Activated naive CD4-positive, alpha-beta T cell treated with anti-CD3 and anti-CD28 coated beads, Interleukin-2, amount 10 ng/mL, durations not matched to agents 7 days and 5 days (primary cell): ENCODE results near the gene SLC35F3.

ENCODE experiments used
- CTCF ChIA-PET: fragments of 350-600 bp; sonication (Branson Sonifier 250); formaldehyde crosslinking; loops from one replicate; lab custom pipeline; 2021; ENCODE audit warnings: antibody characterized with exemption; lab: Charles Lee
- DNase-seq: peaks from one replicate; pipeline ENCODE4 v3.0.0-alpha.2; 2020
- H3K27ac Mint-ChIP-seq: one replicate; pipeline ENCODE4 v1.8.0; 2021; ENCODE audit warnings: mild to moderate bottlenecking, moderate library complexity, mixed read lengths
- H3K27me3 Mint-ChIP-seq: one replicate; pipeline ENCODE4 v1.8.0; 2021; ENCODE audit warnings: mild to moderate bottlenecking, mixed read lengths
- H3K36me3 Mint-ChIP-seq: one replicate; pipeline ENCODE4 v1.8.0; 2021; ENCODE audit warnings: mixed read lengths
- H3K4me1 Mint-ChIP-seq: one replicate; pipeline ENCODE4 v1.8.0; 2021; ENCODE audit warnings: mixed read lengths
- H3K4me3 Mint-ChIP-seq: one replicate; pipeline ENCODE4 v1.8.0; 2021; ENCODE audit warnings: mild to moderate bottlenecking, moderate library complexity, mixed read lengths
- H3K9me3 Mint-ChIP-seq: one replicate; pipeline ENCODE4 v1.8.0; 2021; ENCODE audit warnings: mixed read lengths

Gene SLC35F3

DNA sequence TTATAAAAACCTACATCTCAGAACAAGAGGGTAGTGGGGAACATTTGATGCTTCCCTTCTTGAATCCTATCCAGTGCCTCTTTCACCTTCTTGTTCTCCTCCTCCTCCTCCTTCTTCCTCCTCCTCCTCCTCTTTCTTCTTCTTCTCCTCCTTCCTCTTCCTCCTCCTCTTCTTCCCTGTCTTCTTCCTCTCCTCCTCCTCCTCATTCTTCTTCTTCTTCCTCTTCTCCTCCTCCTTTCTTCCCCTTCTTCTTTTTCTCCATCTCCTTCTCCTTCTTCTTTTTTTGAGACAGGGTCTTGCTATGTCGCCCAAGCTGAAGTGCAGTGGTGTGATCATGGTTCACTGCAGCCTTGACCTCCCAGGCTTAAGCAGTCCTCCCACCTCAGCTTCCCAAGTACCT lies 31.9 kb downstream of the SLC35F3 start:
- H3K27ac Mint-ChIP-seq, result no peak overlapping the region
- no peak for DNase-seq
- no peaks in the 10 kb centered on the region for H3K9me3 Mint-ChIP-seq
- H3K36me3 Mint-ChIP-seq, result no peaks in the 10 kb centered on the region
- CTCF ChIA-PET, result no interaction called here
- peaks cover 4% of the 10 kb centered on the region for H3K27me3 Mint-ChIP-seq
- no peak overlapping the region for H3K4me3 Mint-ChIP-seq
- H3K4me1 Mint-ChIP-seq, result no peaks in the 10 kb centered on the region

DNA sequence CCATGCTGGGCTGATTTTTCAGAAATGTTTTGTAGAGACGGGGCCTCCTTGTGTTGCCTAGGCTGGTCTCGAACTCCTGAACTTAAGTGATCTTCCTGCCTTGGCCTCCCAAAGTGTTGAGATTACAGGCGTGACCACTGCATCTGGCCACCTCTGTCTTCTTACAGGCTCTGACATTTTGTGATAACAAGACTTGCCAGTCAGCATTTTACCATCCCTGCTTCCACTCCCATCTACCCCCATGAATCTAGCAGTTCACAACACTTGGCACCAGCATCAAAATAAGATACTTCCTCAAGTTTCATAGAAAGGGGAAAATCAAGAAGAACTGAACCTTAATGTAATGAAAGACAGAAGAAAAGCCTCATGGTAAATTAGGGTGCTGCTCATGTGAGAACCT lies 32.4 kb downstream of the SLC35F3 start:
- H3K36me3 Mint-ChIP-seq, result no peaks in the 10 kb centered on the region
- no peaks in the 10 kb centered on the region for H3K9me3 Mint-ChIP-seq
- H3K27ac Mint-ChIP-seq, result no peak overlapping the region
- no peaks in the 10 kb centered on the region for H3K4me1 Mint-ChIP-seq
- H3K4me3 Mint-ChIP-seq, result no peak overlapping the region
- H3K27me3 Mint-ChIP-seq, result peaks cover 4% of the 10 kb centered on the region
- DNase-seq, result no peak
- CTCF ChIA-PET, result no interaction called here

DNA sequence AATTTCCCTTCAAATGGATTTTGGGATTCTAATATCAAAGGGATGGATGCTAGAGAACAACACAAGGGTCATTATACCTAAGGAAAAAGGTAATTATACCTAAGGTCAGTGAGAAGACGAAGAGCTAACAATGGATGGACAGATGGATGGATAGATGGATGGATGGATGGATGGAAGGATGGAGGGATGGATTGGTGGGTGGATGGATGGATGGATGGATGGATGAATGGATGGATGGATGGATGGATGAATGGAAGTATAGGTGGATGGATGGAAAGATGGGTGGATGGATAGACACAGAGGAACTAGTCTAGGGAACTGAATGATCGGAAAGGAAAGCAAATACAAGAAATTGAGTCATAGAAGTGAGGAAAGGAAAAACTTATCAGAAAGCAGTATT lies 34.0 kb downstream of the SLC35F3 start:
- no peaks in the 10 kb centered on the region for H3K9me3 Mint-ChIP-seq

GRCh38 chr1:233939451-233939850 lies 35.0 kb downstream of the SLC35F3 start:
- Mint-ChIP-seq H3K27ac (no peak overlapping the region), H3K27me3 (peaks cover 4% of the 10 kb centered on the region), H3K4me1 (no peaks in the 10 kb centered on the region), H3K36me3 (no peaks in the 10 kb centered on the region), H3K4me3 (no peak overlapping the region), H3K9me3 (no peaks in the 10 kb centered on the region)
- CTCF ChIA-PET, result no interaction called here
- DNase-seq, result no peak

More for the DNA sequence above, 34.0 kb downstream of the SLC35F3 start:
- no peak for DNase-seq
- CTCF ChIA-PET, result no interaction called here
- no peak overlapping the region for H3K27ac Mint-ChIP-seq
- peaks cover 4% of the 10 kb centered on the region for H3K27me3 Mint-ChIP-seq
- no peaks in the 10 kb centered on the region for H3K4me1 Mint-ChIP-seq
- no peak overlapping the region for H3K4me3 Mint-ChIP-seq
- no peaks in the 10 kb centered on the region for H3K36me3 Mint-ChIP-seq

- Mint-ChIP-seq H3K36me3 (no peaks in the 10 kb centered on the region), H3K4me3 (no peak overlapping the region), H3K27ac (no peak overlapping the region), H3K9me3 (no peaks in the 10 kb centered on the region), H3K27me3 (peaks cover 4% of the 10 kb centered on the region), H3K4me1 (no peaks in the 10 kb centered on the region)
- DNase-seq, result no peak
- CTCF ChIA-PET, result no interaction called here
Observed at GRCh38 chr1:233940908-233941307, 36.4 kb downstream of the SLC35F3 start.

DNA sequence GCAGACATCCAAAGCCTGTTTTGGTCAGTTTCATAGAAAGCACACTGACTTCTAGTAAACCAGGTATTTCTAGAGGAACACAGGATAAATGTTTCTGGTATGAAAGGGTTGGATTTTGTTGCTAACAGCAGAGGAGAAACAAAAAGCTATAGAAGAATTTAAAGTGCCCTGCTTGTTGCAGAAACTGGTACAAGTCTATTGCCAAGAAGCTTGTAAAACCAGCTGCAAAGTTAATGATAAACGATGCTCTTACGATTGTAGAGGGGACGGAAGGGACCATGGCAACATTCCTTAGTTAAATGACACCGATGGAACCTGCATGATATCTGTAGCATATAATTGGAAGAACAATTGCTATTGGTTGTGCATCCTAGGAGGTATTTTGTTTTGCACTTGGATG lies 40.1 kb downstream of the SLC35F3 start:
- Mint-ChIP-seq H3K36me3 (no peaks in the 10 kb centered on the region), H3K27me3 (no peaks in the 10 kb centered on the region), H3K4me1 (no peaks in the 10 kb centered on the region), H3K4me3 (no peak overlapping the region), H3K27ac (no peak overlapping the region), H3K9me3 (no peaks in the 10 kb centered on the region)
- DNase-seq, result no peak
- CTCF ChIA-PET, result no interaction called here

- H3K36me3 Mint-ChIP-seq, result no peaks in the 10 kb centered on the region
- no peak overlapping the region for H3K4me3 Mint-ChIP-seq
- H3K9me3 Mint-ChIP-seq, result no peaks in the 10 kb centered on the region
- no peaks in the 10 kb centered on the region for H3K4me1 Mint-ChIP-seq
- CTCF ChIA-PET, result no interaction called here
- no peaks in the 10 kb centered on the region for H3K27me3 Mint-ChIP-seq
- H3K27ac Mint-ChIP-seq, result no peak overlapping the region
- DNase-seq, result no peak
Observed at GRCh38 chr1:233945573-233945972, 41.1 kb downstream of the SLC35F3 start.

GRCh38 chr1:233945979-233946378 lies 41.5 kb downstream of the SLC35F3 start:
- no peaks in the 10 kb centered on the region for H3K36me3 Mint-ChIP-seq
- H3K4me1 Mint-ChIP-seq, result no peaks in the 10 kb centered on the region
- no peak overlapping the region for H3K4me3 Mint-ChIP-seq
- no peaks in the 10 kb centered on the region for H3K27me3 Mint-ChIP-seq
- CTCF ChIA-PET, result no interaction called here
- DNase-seq, result no peak
- no peak overlapping the region for H3K27ac Mint-ChIP-seq
- no peaks in the 10 kb centered on the region for H3K9me3 Mint-ChIP-seq

DNA sequence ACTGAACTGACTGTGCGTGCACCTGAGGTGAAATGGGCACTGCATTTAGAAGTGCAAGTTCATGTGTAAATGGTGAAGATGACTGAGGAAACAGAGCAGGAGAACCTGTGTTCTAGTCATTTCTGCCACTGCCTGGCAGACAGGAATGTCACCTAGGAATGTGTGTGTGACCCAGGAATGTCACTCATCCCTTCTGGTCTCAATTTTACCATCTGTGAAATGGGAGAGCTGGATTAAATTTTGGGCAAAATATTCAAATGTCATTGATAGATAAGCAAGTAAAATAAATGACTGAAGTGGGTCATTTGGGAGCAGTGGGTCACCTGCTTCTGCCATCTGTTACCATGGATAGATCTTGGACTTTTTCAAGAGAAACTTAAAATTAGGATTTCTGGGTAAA lies 42.2 kb downstream of the SLC35F3 start:
- H3K27ac Mint-ChIP-seq, result no peak overlapping the region
- H3K36me3 Mint-ChIP-seq, result no peaks in the 10 kb centered on the region
- CTCF ChIA-PET, result no interaction called here
- no peaks in the 10 kb centered on the region for H3K27me3 Mint-ChIP-seq
- H3K4me1 Mint-ChIP-seq, result no peaks in the 10 kb centered on the region
- DNase-seq, result no peak
- H3K4me3 Mint-ChIP-seq, result no peak overlapping the region
- H3K9me3 Mint-ChIP-seq, result peaks cover 3% of the 10 kb centered on the region

DNA sequence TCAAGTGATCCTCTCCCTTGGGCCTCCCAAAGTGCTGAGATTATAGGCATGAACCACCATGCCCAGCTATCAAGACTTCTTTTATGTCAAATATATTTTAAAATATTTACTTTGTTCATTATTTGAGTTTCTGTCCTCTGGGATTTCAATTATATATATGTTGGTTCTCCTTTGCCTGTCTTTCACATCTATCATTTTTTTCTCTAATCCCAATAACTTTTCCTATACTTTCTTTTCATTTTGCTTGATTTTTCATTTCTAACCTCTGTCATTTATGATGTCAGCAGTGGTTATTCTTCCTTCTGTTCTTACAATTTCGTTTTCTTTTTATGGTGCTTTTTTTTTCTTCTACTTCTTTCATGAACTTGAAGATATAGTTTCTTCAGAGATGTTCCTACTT lies 47.3 kb downstream of the SLC35F3 start:
- Mint-ChIP-seq H3K4me1 (no peaks in the 10 kb centered on the region), H3K4me3 (no peak overlapping the region), H3K9me3 (peaks cover 12% of the 10 kb centered on the region), H3K27me3 (no peaks in the 10 kb centered on the region), H3K36me3 (no peaks in the 10 kb centered on the region), H3K27ac (no peak overlapping the region)
- DNase-seq, result no peak
- CTCF ChIA-PET, result no interaction called here

DNA sequence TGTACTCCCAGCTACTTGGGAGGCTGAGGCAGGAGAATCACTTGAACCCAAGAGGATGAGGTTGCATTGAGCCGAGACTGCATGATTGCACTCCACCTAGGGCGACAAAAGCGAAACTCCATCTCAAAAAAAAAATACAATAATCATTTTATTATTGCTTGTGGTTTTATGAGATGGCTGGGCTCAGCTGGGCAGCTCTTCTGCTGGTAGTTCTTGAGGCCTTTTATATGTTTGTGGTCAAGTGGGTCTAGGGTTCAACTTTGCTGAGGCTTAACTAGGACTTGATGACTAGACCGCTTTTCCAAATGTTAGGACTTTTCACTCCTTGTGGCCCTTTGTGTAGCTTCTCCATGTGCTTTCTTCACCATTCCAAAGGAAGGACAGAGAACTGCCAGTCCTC lies 53.2 kb downstream of the SLC35F3 start:
- CTCF ChIA-PET, result no interaction called here
- Mint-ChIP-seq H3K9me3 (peaks cover 5% of the 10 kb centered on the region), H3K4me3 (no peak overlapping the region), H3K27me3 (no peaks in the 10 kb centered on the region), H3K27ac (no peak overlapping the region), H3K4me1 (no peaks in the 10 kb centered on the region), H3K36me3 (no peaks in the 10 kb centered on the region)
- DNase-seq, result no peak

- no peaks in the 10 kb centered on the region for H3K4me1 Mint-ChIP-seq
- CTCF ChIA-PET, result interaction anchor here (0.9 to 1.3 kb wide), 2 partner anchors 10 to 107 kb away, joined by 3 read pairs; no protein-coding TSS in a partner anchor
Observed at GRCh38 chr1:233959102-233959501, 54.6 kb downstream of the SLC35F3 start.

GRCh38 chr1:233959971-233960370 lies 55.5 kb downstream of the SLC35F3 start:
- H3K4me3 Mint-ChIP-seq, result no peak overlapping the region
- peaks cover 5% of the 10 kb centered on the region for H3K9me3 Mint-ChIP-seq
- H3K27ac Mint-ChIP-seq, result no peak overlapping the region
- CTCF ChIA-PET, result interaction anchor here (0.9 kb wide), 1 partner anchor 11 kb away, joined by 3 read pairs; no protein-coding TSS in a partner anchor
- no peaks in the 10 kb centered on the region for H3K36me3 Mint-ChIP-seq
- H3K27me3 Mint-ChIP-seq, result no peaks in the 10 kb centered on the region
- no peak for DNase-seq
- no peaks in the 10 kb centered on the region for H3K4me1 Mint-ChIP-seq

More at GRCh38 chr1:233959102-233959501, 54.6 kb downstream of the SLC35F3 start:
- no peak overlapping the region for H3K27ac Mint-ChIP-seq
- peaks cover 5% of the 10 kb centered on the region for H3K9me3 Mint-ChIP-seq
- no peaks in the 10 kb centered on the region for H3K36me3 Mint-ChIP-seq
- H3K27me3 Mint-ChIP-seq, result no peaks in the 10 kb centered on the region
- no peak overlapping the region for H3K4me3 Mint-ChIP-seq
- DNase-seq, result no peak

DNA sequence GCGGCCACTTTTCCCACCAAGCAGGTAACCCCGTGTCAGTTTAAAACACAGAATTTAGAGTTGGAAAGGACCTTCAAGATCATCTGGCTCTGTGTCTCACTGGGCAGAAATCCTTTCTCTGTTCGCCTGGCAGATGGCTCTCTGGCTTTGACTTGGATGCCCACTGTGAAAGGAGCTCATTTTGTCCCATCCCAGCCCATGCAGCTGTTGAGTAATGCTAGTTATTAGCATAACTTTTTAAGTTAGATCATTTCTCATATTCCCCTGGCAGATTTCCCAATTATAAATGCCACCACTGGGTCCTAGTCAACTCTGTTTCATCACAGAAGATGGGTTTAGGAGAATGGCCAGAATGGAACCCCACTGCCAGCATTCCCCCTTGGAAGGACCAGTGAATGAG lies 55.9 kb downstream of the SLC35F3 start:
- Mint-ChIP-seq H3K36me3 (no peaks in the 10 kb centered on the region), H3K4me1 (no peaks in the 10 kb centered on the region), H3K9me3 (peaks cover 4% of the 10 kb centered on the region), H3K27me3 (no peaks in the 10 kb centered on the region), H3K27ac (no peak overlapping the region), H3K4me3 (no peak overlapping the region)
- CTCF ChIA-PET, result no interaction called here
- no peak for DNase-seq

DNA sequence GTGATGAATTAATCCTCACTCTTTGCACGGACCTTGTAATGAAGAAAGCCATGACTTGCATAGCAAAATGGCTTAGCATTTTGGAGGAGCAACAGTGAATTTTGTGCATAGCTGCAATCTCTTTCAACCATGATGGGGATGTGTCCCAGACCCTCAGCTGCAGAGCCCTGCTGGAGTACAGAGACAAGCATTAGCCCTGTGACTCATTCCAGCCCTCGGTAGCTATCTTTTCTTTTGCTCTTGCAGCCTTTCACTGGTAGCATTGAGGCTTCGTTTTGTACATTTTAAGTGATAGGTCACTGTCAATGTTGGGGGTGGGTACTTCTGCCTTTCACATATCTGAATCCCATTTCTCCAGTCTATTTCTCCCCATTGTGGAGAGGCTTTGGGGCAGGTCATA lies 58.4 kb downstream of the SLC35F3 start:
- no peaks in the 10 kb centered on the region for H3K4me1 Mint-ChIP-seq
- CTCF ChIA-PET, result no interaction called here
- peaks cover 2% of the 10 kb centered on the region for H3K9me3 Mint-ChIP-seq
- H3K27me3 Mint-ChIP-seq, result no peaks in the 10 kb centered on the region
- no peak for DNase-seq
- no peaks in the 10 kb centered on the region for H3K36me3 Mint-ChIP-seq
- no peak overlapping the region for H3K4me3 Mint-ChIP-seq
- H3K27ac Mint-ChIP-seq, result no peak overlapping the region

GRCh38 chr1:233965856-233966255 lies 61.4 kb downstream of the SLC35F3 start:
- Mint-ChIP-seq H3K27ac (no peak overlapping the region), H3K4me1 (no peaks in the 10 kb centered on the region), H3K4me3 (no peak overlapping the region), H3K36me3 (no peaks in the 10 kb centered on the region), H3K9me3 (no peaks in the 10 kb centered on the region), H3K27me3 (no peaks in the 10 kb centered on the region)
- DNase-seq, result no peak
- CTCF ChIA-PET, result no interaction called here
